GM18858 (cell line): ENCODE data around the gene HPGD.
"Not testable (repeated sequence)": the region's sequence is repeated elsewhere in the genome, so short reads cannot be mapped to it uniquely, and the experiment has no call there.

ENCODE experiments used
- ATAC-seq: cut with Tn5 transposase; IDR thresholded peaks from one replicate; pipeline ENCODE4 v1.9.1; 2021; ENCODE audit not compliant: unreplicated experiment

The HPGD gene

DNA sequence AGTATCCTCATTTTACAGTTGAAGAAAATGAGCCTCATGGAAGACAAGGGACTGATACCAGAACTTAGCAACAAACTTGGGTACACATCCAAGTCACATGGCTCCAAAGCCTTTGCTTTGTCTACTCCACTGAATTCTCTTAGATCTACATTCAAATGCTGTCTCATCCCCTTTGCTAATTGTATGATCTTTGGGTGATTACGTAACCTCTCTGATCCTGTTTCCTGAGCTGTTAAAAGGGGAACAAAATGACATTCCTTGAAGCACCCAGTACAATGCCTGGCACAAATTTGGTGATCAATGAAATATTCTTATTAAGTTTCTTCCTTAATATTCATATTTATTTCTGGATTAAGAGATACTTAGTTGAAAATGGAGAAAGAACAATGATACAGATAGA is 5.9 kb upstream of the HPGD start:
- no peak for ATAC-seq

DNA sequence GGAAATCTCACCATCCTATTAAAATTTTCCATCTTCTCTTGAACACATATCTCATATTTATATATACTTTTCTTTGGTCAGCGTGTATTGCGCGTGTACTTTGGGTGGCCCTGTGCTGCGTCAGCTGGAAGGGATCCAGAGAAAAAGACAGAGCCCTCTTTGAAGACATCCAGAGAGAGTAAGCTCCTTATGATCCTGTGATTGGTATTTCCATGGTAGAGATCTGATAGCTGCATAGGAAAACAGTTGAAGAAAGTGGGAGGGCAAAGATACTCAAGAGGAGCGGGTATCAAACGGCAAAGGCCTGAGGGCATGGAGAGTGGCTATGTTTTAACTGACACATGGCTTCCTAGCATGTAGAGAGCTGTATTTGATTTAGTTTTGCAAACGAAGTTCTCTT is 4.4 kb upstream of the HPGD start:
- ATAC-seq = no peak

DNA sequence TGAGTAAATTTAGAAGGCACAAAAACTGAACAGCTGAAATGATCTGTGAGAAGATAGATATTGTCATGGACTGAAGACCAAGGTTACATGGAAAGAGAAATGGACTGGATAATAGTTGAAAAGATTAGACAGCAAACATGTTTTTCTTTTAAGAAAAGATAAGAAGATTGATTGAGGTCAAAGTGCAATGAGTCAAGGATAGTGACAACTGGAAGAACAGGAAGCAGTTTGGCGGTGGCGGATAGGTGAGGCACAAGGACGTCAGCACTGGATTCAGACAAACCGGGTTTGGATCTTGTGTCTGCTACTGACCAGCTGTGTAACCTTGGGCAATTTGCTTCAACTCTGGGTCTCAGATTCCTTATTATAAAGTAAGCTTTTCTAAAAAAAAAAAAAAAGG is 2.0 kb upstream of the HPGD start:
- ATAC-seq = no peak

DNA sequence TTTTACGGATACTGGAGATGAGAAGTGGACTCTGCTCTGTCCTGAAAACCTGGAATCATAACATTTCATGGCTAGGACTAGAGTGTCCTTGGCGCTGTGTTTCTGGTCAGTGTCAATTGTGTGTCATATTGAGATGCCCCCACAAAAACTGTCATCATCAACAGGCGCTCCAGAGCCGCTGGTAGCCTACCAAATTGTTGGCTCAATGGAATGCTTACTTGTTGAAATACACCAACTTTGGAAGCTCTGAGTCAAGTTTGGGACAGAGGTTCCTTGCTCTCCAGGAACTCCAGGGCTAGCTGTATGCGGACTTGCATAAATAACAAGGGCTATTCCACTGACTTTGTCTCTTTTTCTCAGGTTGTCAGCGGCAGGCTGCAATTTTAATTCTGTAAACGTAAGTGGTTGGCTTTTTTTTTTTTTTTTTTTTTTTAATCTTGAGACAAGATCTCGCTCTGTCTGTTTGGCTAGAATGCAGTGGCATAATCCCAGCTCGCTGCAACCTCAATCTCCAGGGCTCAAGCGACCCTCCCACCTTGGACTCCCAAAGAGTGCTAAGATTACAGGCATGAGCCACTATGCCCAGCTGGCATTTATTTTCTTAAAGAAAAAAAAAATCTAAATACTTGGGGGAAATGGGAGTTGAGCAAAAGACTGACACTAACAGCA is 871 bp upstream of the HPGD start:
- no peak for ATAC-seq

DNA sequence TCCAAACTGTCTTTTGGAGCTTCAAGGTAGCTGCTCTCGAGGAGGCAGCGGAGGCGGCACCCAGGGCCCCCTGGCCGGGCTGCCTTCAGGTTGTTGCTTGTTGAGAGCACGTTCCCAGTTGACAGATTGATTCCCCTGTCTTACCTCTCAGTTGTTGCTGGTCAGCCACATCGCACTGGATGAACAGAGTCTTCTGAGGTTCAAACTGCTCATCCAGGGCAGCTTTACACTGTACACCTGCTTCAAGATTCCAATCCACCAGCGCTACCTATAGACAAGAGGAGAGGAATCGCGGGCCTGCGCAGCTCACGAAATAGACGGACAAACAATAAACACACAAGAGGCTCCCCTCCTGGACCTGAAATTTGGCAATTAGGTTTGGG is 497 bp downstream of the HPGD start:
- ATAC-seq = peak; percentile 21

DNA sequence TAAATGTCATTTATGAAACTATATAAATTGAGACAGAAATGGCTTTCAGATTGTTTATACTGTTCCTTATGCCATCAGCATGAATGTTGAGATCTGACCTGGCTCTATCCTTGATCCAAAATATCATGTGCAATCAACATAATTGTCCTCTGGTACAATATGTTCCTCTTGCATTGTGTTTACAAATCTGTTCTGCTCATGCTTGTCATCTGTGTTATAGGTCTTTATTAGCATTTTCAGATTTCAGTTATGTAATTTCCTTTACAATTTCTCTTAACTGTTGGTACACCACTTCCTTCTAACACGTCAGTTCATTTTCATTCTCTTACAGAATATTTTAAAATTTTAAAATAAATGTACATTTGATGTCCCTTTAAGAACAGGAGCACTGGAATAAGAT is 1.6 kb downstream of the HPGD start:
- ATAC-seq = no peak

DNA sequence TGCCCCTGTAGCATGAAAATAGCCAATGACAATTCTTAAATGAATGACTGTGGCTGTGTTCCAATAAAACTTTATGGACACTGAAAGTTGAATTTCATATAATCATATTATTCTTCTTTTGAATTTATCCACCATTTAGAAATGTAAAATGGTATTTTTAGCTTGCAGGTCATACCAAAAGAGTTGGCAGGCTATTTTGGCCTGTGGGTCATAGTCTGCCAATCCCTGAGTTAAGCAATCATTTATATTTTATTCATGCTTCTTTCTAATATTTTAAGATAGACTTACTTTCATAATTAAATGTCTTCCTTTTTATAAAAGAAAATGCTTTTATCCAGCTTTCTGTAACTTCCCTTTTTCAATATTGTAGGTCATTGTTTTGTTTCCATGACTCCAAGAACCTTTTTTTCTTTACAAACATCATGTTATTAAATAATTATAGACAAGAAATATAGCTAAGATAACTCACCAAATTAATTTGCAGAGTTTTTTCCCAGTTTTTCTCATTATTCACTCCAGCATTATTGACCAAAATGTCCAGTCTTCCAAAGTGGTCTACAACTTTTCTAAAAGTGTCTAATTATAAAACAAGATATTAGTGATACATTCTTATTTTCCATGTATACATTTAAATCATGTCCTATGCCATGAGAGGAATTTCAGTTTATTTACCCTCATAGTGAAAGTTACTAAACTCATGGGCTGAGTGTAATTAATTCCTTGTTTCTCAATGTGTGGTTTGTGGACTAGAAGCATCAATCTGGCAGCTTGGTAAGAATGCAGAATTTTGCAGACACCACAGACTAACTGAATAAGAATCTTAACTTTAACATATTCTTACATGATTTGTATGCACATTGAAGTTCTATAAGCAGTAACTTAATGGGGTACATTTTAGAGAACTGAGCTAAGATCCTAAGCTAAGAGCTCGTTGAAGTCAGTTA is 4.5 kb downstream of the HPGD start:
- no peak for ATAC-seq

DNA sequence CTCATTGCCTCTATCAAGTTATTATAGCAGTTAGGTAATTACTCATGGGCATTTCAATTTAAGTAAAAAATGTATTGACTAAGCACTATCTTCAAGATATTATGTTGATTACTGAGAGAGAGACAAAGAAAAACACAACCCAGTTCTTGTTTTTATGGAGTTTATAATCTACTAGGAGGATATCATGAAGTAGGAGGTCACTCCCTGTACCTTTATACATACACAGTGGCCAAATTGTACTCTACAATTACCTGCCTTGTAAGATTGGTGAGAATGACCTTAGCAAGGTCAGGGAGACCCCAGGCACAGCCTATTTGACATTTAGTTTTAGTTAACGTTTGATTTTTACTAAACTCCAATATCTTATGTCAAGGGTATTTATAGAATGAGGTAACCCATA is 5.5 kb downstream of the HPGD start:
- no peak for ATAC-seq

DNA sequence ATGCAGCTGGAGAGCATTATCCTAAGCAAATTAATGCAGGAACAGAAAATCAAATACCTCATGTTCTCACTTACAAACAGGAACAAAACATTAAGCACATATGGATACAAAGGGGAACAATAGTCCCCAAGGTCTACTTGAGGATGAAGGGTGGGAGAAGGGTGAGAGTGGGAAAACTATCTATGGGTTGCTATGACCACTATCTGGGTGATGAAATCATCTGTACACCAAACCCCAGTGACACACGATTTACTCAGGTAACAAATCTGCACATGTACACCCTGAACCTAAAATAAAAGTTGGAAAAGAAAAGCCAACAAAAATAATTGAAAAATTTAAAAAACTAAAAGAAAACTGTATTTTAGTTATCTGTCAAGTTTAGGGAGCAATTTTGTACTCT is 5.9 kb downstream of the HPGD start:
- no peak for ATAC-seq

DNA sequence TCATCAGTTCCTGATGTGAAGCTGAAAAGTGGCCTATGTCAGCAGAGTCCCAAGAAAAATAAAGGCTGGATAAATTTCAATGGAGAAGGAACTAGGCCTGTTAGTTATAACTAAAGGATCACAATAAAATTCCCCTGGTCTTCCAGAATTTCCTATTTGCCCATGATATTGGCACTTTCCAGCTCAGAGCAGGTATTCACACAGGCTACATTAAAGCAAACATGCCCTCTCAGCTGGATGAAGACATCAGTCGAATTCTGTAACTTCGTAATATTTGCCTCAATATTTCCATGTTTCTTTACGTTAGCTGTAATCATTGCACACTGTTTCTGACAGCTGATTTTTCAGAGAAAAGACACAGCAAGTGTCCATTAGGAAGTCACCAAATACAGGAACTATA is 9.5 kb downstream of the HPGD start:
- no peak for ATAC-seq

DNA sequence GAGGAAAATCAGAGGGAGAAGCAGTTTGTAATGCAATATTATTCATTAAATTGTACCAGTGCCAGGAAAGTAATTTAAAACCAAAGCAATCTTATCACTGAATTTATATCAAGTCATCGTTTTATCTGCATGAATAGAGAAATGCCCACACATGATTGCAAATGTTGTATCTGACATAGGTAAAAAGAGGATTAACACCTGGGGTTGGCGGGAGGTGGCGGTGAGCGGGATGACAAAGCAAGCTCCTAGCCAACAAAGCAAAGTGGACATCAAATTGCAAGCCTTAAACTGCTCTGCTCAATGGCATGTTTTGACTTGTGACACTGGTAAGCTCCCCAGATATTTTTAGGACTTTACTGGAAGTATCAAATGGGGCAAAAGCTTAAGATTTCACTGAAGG is 16.4 kb downstream of the HPGD start:
- ATAC-seq = no peak

DNA sequence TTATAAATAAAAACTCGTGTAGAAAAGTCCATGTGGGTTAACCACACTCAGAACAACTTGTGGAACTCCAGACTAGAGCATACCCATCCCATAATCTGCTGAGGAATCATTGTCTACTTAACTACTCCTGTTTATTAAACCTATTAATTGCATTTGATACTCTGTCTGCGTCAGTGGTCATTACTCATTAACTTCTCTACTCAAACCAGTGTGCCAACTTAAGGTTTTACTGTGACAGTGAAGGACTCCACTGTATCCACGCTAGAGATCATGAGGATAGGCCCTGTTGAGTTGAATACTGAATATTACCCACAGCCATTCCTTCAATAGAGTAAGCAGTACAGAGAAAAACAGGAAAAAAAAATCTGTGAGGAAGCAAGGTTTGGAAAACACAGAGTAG is 17.3 kb downstream of the HPGD start:
- no peak for ATAC-seq

DNA sequence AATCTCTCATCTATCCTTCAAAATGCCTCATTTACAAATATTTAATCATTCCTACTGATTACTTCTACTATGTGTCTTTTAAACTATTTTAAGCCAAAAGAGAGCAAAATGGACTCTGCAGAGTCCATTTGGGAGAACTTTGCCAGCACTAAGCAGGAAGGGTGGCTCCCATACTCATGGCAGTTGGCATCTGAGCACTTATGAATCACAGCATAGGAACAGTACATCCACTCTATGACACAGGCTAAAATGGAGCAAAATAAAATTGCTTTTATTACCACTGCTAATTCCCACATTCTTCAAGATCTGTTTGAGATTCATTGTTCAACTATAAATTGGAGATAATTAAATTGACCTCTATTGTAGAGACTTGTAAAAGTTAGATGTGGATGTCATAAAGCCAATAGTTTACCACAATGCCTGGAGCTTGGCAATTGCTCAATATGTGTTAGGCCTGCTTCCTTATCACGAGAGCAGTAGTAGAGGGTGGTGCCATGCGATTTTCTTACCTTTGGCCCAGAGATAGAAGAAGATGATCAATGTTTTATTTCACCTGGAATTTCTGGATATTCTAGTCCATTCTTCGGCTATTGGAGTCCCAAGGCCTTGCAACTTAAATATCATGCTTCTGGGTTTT is 19.1 kb downstream of the HPGD start:
- ATAC-seq = no peak

DNA sequence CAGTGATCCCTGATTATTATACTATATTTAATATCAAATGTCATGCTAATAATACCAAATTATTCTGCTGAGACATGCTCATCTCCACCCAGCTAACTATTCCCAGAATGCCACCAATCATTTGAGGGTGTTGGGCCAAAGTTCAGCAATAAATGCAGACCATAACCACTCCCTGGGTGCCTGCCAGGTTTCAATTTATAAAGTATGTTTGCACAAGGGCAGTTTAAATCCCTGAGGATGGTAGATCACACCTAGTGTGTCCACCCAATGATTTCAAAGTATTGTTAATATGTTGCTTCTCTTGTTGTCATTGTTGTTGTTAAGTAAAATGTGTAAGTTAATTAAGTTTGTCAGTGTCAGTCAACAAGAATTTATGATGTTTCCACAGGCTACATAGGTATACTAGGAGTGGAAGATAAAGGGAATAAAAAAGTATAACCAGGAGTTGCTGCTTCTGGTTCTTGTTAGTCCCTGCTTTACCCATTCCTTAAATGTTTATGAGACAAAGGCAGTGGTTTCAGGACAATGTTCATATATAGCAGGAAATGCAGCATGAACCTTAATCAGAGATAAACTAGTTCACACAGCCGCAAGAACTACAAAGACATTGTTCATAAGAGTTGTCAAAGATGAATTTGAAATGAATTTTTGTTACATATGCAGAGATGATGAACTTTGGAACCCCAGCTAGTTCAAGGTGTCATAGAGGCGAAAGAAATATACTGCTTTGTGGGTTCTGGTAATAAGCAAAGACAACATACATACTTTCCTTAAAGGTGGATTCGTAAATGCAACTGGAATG is 25.5 kb downstream of the HPGD start:
- ATAC-seq = no peak

DNA sequence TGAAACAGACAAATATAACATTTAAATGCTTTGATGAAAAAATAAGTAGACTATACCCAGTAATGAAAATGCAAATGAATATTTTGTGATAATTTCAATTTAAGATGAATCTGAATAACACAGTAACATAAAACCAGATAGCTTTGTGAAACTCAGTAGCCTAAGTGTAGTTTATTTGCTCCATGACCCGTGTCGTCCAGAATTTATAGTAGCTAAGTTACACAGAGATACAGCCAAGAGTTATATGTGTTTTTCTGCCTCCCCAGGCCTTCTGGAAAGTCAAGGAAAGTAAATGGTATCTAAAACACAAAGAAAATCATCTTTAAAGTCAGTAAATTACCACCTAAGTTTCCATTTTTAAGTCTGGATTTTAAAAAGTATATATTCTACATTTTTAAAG is 26.7 kb downstream of the HPGD start:
- no peak for ATAC-seq

DNA sequence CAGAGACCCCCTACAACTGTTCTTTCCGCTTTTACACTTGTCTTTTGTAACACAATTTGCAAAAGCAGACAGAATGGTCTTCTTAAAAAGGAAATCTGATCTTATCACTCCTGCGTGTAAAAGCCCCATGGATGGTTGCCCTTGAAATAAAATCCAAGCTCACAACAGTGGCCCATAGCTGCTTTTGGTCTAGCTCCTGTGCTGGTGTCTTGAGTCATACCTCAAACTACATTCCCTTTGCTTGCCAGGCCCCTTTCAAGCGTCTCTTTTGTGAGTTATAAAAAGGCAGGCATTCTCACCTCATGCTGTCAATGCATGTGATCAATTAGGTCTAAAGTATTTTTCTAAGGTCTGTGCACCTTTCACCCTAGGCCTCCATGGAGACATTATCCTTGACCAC is 27.6 kb downstream of the HPGD start:
- ATAC-seq = no peak

DNA sequence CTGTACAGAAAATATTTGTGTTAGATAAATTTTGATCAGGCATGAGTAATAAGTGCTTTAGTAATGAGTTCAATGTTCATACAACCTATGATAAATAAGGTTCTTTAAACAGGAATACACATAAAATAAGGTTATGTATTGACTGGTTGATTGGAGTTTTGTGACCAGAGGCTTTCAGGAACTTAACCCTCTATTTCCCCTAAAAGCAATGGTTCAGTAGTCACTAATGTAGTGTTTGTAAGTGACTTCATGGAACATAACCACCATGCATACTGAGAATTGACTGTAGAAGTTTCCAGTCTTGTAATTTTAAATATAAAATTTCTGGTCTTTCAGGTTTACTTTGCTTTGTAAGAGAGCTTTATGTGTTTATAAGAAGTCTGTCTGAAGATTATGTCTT is 28.1 kb downstream of the HPGD start:
- no peak for ATAC-seq

DNA sequence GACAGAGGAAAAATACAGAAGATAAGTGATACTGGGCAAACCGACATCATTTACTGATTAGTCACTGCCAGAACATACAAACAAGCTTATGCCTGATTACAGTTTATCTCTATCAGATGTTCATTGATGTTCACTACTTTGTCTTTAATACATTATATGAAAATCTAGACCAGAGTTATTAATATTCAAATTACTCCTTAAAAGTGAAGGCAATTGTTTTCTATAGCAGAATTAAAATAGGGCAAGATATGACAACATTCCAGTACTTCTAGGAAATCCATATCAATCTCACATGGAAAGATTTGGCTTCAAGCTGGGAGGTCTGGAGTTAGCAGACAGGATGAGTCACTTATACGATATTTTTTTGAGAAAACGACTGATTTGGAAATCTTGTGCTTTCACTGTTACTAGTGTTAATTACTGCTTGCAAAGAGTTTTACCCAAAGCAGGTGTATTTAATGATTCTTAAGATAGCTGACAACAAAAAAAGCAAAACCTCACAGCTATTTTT is 31.8 kb downstream of the HPGD start:
- no peak for ATAC-seq

DNA sequence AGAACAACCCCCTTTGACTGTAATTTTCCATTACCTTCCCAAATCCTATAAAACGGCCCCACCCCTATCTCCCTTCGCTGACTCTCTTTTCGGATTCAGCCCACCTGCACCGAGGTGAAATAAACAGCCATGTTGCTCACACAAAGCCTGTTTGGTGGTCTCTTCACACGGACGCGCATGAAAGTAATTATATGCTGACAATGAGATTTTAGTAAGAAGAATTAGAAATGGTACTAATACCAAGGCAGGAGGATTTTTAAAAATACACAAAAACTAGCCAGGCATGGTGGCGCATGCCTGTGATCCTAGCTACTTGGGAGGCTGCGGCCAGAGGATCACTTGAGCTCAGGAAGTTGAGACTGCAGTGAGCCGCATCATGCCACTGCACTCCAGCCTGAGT is 33.9 kb downstream of the HPGD start:
- ATAC-seq = not testable (repeated sequence)

DNA sequence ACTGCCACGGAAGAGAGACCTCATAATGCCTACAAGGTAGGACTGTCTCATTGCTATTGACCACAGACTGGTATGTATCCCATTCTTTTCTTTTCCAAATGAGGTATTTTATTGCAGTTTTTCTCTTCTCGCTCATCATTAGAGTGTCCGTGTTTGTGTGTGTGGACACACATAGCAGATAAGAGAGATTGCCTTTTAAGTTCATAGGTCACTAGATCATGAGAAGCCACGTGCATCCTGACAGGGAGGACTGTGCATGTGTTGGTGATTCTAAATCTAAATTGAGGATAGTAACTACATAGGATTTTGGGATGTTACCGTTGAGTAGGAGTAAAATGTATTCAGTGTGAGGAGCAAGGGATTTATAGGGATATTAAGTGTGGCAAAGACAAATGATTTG is 37.3 kb downstream of the HPGD start:
- ATAC-seq = no peak

DNA sequence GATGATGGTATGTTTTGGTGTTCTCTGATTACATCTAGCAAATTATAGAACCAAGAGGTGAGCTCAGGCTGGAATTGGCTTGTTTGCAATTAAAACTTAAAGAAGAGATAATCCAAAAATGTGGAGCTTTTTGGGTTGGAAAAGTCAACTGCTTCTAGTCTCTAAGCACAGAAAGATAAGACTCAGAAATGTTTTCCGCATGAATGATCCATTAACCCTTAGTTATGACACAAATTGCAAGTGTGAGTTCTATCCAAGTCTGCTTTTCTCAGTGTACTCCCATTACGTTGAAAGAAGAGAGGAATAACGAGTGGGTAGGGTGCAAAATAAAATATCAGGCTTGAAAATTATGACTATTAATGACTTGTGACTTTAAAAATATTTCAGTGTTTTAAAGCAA is 38.5 kb downstream of the HPGD start:
- no peak for ATAC-seq
